Measurements from ENCODE around the gene SPRED2.

Gene SPRED2

GRCh38 chr2:65437392-65438135 lies 5.2 kb upstream of the SPRED2 start:
- TF ChIP-seq MYC (IDR thresholded peaks at IDR 0.05; ENCODE audit: low read depth, low read length) (no peak), POLR2A (IDR thresholded peaks at IDR 0.05; ENCODE audit: extremely low read depth, insufficient read length) (no peak), CTCF (IDR thresholded peaks at IDR 0.05; ENCODE audit: low read depth, low read length) (no peak), MAX (IDR thresholded peaks at IDR 0.05; ENCODE audit: low read depth, low read length) (no peak)
- H3K4me3 ChIP-seq (ENCODE audit: low read depth, low read length): peak overlapping the region; percentile 64
- peak; percentile 68 for DNase-seq (ENCODE audit: low read depth)

- peak; percentile 84 for DNase-seq (ENCODE audit: low read depth)
- H3K4me3 ChIP-seq (ENCODE audit: low read depth, low read length): peak overlapping the region; percentile 64
- TF ChIP-seq POLR2A (IDR thresholded peaks at IDR 0.05; ENCODE audit: extremely low read depth, insufficient read length): no peak
- no peak for TF ChIP-seq MAX (IDR thresholded peaks at IDR 0.05; ENCODE audit: low read depth, low read length)
- no peak for TF ChIP-seq MYC (IDR thresholded peaks at IDR 0.05; ENCODE audit: low read depth, low read length)
- TF ChIP-seq CTCF (IDR thresholded peaks at IDR 0.05; ENCODE audit: low read depth, low read length): no peak
These were observed 4.4 kb upstream of the SPRED2 start for GRCh38 chr2:65436824-65437221.

- TF ChIP-seq MYC (IDR thresholded peaks at IDR 0.05; ENCODE audit: low read depth, low read length) (peak; percentile 57), POLR2A (IDR thresholded peaks at IDR 0.05; ENCODE audit: extremely low read depth, insufficient read length) (no peak), MAX (IDR thresholded peaks at IDR 0.05; ENCODE audit: low read depth, low read length) (peak; percentile 66)
- peak; percentile 95 for DNase-seq (ENCODE audit: low read depth)
- H3K4me3 ChIP-seq (ENCODE audit: low read depth, low read length): peak overlapping the region; percentile 64
These were observed 3.9 kb upstream of the SPRED2 start for GRCh38 chr2:65436169-65436823.

- H3K4me3 ChIP-seq (ENCODE audit: low read depth, low read length): peak overlapping the region; percentile 64
- TF ChIP-seq POLR2A (IDR thresholded peaks at IDR 0.05; ENCODE audit: extremely low read depth, insufficient read length): no peak
- no peak for TF ChIP-seq CTCF (IDR thresholded peaks at IDR 0.05; ENCODE audit: low read depth, low read length)
- TF ChIP-seq MAX (IDR thresholded peaks at IDR 0.05; ENCODE audit: low read depth, low read length): peak; percentile 65
- peak; percentile 74 for TF ChIP-seq MYC (IDR thresholded peaks at IDR 0.05; ENCODE audit: low read depth, low read length)
- peak; percentile 90 for DNase-seq (ENCODE audit: low read depth)
These were observed 3.3 kb upstream of the SPRED2 start for GRCh38 chr2:65435625-65436168.

GRCh38 chr2:65434592-65435241 lies 2.3 kb upstream of the SPRED2 start:
- no peak for TF ChIP-seq MAX (IDR thresholded peaks at IDR 0.05; ENCODE audit: low read depth, low read length)
- no peak for TF ChIP-seq CTCF (IDR thresholded peaks at IDR 0.05; ENCODE audit: low read depth, low read length)
- TF ChIP-seq MYC (IDR thresholded peaks at IDR 0.05; ENCODE audit: low read depth, low read length): no peak
- no peak for TF ChIP-seq POLR2A (IDR thresholded peaks at IDR 0.05; ENCODE audit: extremely low read depth, insufficient read length)
- H3K4me3 ChIP-seq (ENCODE audit: low read depth, low read length): peak overlapping the region; percentile 64
- DNase-seq (ENCODE audit: low read depth): no peak
